ENCODE measurements around the gene RENBP. TPM values are rescaled to one million over a fixed set of nuclear protein-coding genes. Genes with fewer than 3 reads are reported as not detected.

Gene RENBP
- total and polyA plus RNA-seq, 4 donors = 16.6 to 90.8 (median 62.0) TPM

- Histone ChIP-seq H3K27ac (ENCODE audit: low read depth in 1 of 2, low read length in 1 of 2) (peak overlapping the region in 1 of 2 donors; percentile 38), H3K9ac (ENCODE audit: insufficient read depth in 1 of 2, low read length in 2 of 2) (peak overlapping the region in 1 of 2 donors; percentile 11), H3K4me3 (peak overlapping the region; percentile 26), H3K36me3 (ENCODE audit: control insufficient read depth in 4 of 4, insufficient read depth in 4 of 4, low read length in 4 of 4) (peaks cover 0 to 6% (median 0%) of the 10 kb centered on the region in 4 donors), H3K9me3 (ENCODE audit: control insufficient read depth in 4 of 4, insufficient read depth in 3 of 4, low read length in 3 of 4) (peaks cover 0 to 4% (median 0%) of the 10 kb centered on the region in 4 donors), H3K4me1 (ENCODE audit: control insufficient read depth in 5 of 5, insufficient read depth in 5 of 5, low read length in 5 of 5) (peaks cover 0 to 45% (median 10%) of the 10 kb centered on the region in 5 donors), H3K27me3 (ENCODE audit: control insufficient read depth in 3 of 3, insufficient read depth in 3 of 3, low read length in 2 of 3) (no peaks in the 10 kb centered on the region)
- 1 to 15% methylated on average over 19 to 26 of the region's 26 CpGs for WGBS, 2 donors
- ATAC-seq (ENCODE audit: insufficient read depth, low FRiP score) (no peak), DNase-seq (peak in 2 of 3 donors; percentile 61 to 73)
- TF ChIP-seq CTCF (IDR thresholded peaks at IDR 0.05; ENCODE audit: control extremely low read depth, extremely low read depth) = no peak
Observed at GRCh38 chrX:153969904-153970356, 25.5 kb upstream of the RENBP start.

GRCh38 chrX:153969125-153969903 is 24.9 kb upstream of the RENBP start:
- Histone ChIP-seq H3K9ac (ENCODE audit: insufficient read depth in 1 of 2, low read length in 2 of 2) (peak overlapping the region in 1 of 2 donors; percentile 49), H3K4me3 (peak overlapping the region; percentile 8), H3K36me3 (ENCODE audit: control insufficient read depth in 4 of 4, insufficient read depth in 4 of 4, low read length in 4 of 4) (peaks cover 0 to 6% (median under 1%) of the 10 kb centered on the region in 4 donors), H3K27me3 (ENCODE audit: control insufficient read depth in 3 of 3, insufficient read depth in 3 of 3, low read length in 2 of 3) (no peaks in the 10 kb centered on the region), H3K9me3 (ENCODE audit: control insufficient read depth in 4 of 4, insufficient read depth in 3 of 4, low read length in 3 of 4) (peaks cover 0 to 3% (median 0%) of the 10 kb centered on the region in 4 donors), H3K27ac (ENCODE audit: low read depth in 1 of 2, low read length in 1 of 2) (peak overlapping the region; percentile 38 to 49), H3K4me1 (ENCODE audit: control insufficient read depth in 5 of 5, insufficient read depth in 5 of 5, low read length in 5 of 5) (peaks cover 0 to 42% (median 10%) of the 10 kb centered on the region in 5 donors)
- no peak for ATAC-seq (ENCODE audit: insufficient read depth, low FRiP score)
- DNase-seq = no peak
- TF ChIP-seq CTCF (IDR thresholded peaks at IDR 0.05; ENCODE audit: control extremely low read depth, extremely low read depth) = no peak
- 16 to 54% methylated on average over 24 to 25 of the region's 25 CpGs for WGBS, 2 donors

GRCh38 chrX:153968754-153969124 is 24.3 kb upstream of the RENBP start:
- Histone ChIP-seq H3K27me3 (ENCODE audit: control insufficient read depth in 3 of 3, insufficient read depth in 3 of 3, low read length in 2 of 3) (no peaks in the 10 kb centered on the region), H3K9me3 (ENCODE audit: control insufficient read depth in 4 of 4, insufficient read depth in 3 of 4, low read length in 3 of 4) (no peaks in the 10 kb centered on the region), H3K9ac (ENCODE audit: insufficient read depth in 1 of 2, low read length in 2 of 2) (no peak overlapping the region), H3K4me3 (no peak overlapping the region), H3K36me3 (ENCODE audit: control insufficient read depth in 4 of 4, insufficient read depth in 4 of 4, low read length in 4 of 4) (peaks cover 0 to 10% (median under 1%) of the 10 kb centered on the region in 4 donors), H3K27ac (ENCODE audit: low read depth in 1 of 2, low read length in 1 of 2) (peak overlapping the region in 1 of 2 donors; percentile 49), H3K4me1 (ENCODE audit: control insufficient read depth in 5 of 5, insufficient read depth in 5 of 5, low read length in 5 of 5) (peaks cover 0 to 37% (median 10%) of the 10 kb centered on the region in 5 donors)
- no peak for ATAC-seq (ENCODE audit: insufficient read depth, low FRiP score)
- no peak for TF ChIP-seq CTCF (IDR thresholded peaks at IDR 0.05; ENCODE audit: control extremely low read depth, extremely low read depth)
- WGBS, 2 donors = 17 to 60% methylated on average over 11 to 12 of the region's 12 CpGs
- DNase-seq = no peak
